Stimulated activated CD4-positive, alpha-beta T cell treated with anti-CD3 and anti-CD28 coated beads, TNF-alpha, amount 100 ng/mL, for 4 hours (primary cell): ENCODE measurements around the gene GRK1.
"Not testable (repeated sequence)": the region's sequence is repeated elsewhere in the genome, so short reads cannot be mapped to it uniquely, and the experiment has no call there.

ENCODE experiments used
- DNase-seq, 3 experiments: peaks; one replicate each; pipeline ENCODE4 v3.0.0-alpha.2; 2020; ENCODE audit warnings: low read depth in 3 of 3

Gene GRK1

DNA sequence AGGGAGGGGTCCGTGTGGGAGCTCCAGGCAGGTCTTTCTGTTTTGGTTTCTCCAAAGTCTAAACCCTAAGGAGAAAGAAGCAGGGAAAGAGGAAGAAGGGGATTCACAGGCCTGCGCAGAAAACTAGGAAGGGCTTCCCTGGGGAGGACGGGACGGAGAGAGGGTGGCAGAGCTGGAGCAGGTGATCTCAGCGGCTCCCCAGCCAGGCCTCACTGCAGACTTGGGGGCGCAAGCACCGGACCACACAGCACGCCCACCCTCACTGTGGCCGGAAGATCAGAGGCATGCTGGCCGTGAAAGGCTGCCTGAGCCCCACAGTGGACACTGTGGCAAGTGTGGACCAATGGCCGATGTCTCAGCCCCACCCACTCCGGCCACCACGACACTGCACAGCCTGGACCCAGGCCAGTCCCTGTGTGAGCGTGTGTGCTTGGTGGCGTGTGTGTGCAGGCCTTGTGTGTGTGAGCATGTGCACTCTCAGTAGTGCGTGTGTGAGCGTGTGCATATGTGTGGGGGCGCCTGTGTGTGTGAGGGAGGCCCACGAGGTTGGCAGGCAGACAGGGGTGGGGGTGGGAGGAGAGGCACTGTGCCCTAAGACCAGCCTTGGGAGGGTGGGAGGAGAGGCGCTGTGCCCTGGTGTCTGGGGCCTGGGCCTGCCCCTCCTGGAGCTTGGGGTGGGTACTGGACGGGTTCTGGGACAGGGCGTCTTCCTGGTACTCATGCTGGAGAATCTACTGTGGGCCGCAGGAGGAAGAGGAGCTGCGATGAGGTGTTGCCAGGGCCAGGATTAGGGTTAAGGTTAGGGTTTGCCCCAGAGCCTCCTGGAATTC lies 76.6 kb downstream of the GRK1 start:
- DNase-seq: no peak

DNA sequence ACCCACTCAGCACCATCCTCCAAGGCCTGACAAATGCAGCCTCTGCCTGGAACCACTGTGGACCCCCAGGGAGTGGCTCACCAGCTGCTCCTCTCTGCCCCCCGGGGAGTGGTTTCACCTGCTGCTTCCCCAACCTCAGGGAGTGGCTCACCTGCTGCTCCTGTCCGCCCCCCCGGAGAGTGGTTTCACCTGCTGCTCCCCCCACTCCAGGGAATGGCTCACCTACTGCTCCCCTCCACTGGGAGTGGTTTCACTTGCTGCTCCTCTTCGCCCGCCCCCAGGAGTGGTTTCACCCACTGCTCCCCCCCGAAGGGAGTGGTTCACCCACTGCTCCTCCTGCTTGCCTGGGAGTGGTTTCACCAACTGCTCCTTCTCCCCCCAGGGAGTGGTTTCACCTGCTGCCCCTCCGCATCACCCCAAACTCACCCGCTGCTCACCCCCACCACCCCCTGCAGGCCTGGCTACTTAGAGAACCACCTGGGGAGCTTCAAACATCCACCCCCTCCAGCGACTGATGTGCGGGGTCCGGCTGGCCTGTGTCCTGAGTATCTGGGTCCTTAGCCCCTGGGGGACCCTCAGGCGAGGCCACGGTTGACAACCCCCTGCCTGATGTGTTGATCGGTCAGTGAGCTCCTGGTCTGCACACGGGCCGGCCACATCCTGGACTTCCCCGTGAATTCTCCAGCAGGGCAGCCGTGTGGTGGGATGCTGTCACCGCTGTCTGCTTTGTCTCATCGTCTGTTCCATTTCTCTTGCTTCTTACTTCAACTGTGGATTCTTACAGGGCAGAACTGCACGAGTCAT lies 77.4 kb downstream of the GRK1 start:
- DNase-seq: no peak

- no peak for DNase-seq
Observed at GRCh38 chr13:113745059-113745458, 78.0 kb downstream of the GRK1 start.

DNA sequence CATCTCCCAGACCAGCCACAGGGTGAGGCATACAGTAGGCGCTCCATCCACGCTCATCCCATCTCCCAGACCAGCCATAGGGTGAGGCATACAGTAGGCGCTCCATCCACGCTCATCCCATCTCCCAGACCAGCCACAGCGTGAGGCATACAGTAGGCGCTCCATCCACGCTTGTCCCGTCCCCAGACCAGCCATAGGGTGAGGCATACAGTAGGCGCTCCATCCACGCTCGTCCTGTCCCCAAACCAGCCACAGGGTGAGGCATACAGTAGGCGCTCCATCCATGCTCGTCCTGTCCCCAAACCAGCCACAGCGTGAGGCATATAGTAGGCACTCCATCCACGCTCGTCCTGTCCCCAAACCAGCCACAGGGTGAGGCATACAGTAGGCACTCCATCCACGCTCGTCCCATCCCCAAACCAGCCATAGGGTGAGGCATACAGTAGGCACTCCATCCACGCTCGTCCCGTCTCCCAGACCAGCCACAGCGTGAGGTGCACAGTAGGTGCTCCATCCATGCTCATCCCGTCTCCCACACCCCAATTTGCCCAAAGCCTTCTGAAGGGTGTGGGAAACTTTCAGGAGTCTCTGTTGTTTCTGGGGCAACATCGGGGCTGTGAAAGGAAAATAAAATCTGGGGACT lies 78.6 kb downstream of the GRK1 start:
- DNase-seq: not testable (repeated sequence)

GRCh38 chr13:113746143-113746525 lies 79.1 kb downstream of the GRK1 start:
- no peak for DNase-seq

DNA sequence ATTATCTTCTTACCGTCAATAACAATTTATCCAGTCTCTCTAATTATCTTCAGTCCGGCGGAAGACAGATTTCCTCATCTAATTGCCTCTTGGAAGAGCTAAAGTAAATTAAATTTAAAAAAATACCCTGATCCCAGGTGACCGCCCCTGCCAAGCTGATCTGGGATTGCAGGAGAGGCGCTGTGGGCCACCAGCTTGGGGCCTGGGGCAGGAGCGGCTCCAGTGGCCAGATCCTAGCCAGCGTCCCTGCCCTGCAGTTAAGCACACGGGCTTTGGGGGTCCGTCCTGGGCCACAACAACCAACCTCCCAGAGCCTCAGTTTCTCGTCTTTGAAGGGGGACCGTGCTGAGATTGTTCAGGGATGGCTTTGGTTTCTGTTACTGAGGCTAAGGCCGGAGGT lies 79.7 kb downstream of the GRK1 start:
- DNase-seq: no peak

DNA sequence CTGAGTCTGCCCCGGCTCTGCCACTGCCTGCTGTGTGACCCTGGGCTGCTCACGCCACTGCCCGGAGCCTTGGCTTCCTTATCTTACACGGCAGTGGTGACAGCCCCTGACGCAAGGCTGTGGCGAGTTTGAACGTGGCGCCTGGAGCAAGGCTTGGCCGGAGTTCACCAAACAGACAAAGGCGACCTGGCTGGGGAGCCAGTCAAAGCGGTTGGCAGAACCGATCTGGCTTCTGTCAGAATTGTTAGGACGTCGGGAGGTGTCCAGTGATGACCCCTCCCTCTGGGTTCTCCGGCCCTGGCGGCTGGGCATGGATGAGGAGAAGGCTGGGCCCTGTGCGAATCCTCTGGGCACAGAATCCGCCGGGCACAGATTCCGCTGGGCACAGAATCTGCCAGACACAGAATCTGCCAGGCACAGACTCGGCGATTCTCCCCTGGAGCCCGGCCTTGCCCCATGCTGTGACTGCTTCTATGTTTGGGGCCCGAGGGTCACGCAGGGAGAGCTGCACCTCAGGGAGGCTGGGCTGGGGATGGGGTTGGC lies 80.3 kb downstream of the GRK1 start:
- no peak for DNase-seq

GRCh38 chr13:113748101-113748861 lies 81.3 kb downstream of the GRK1 start:
- no peak for DNase-seq

DNA sequence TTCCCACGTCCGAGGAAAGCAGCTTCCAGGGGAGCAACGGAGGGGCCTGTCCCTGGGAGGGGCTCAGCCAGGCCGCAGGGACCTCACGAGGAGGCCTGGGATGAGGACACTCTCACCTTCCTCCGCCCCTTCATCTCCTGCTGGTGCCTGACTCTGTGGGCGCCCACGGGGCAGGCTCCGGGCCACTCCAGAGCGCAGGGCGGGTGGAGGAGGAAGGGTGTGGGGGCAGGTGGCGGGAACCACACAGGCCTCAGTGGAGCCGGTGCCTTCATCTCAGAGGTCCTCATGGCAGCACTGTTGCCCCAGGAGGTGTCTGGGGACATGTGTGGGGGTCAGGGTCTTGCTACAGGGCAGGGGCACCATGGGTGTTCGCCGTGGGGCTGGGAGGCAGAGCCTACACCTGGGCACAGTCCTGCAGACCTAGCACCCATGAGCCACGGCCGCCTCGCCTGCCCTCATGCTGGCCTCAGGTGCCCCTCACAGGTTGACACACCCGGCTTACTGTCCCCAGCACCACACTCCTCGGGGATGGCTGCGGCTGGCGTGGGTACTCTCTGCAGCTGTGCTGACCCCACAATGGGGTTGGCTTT lies 81.9 kb downstream of the GRK1 start:
- DNase-seq: no peak

DNA sequence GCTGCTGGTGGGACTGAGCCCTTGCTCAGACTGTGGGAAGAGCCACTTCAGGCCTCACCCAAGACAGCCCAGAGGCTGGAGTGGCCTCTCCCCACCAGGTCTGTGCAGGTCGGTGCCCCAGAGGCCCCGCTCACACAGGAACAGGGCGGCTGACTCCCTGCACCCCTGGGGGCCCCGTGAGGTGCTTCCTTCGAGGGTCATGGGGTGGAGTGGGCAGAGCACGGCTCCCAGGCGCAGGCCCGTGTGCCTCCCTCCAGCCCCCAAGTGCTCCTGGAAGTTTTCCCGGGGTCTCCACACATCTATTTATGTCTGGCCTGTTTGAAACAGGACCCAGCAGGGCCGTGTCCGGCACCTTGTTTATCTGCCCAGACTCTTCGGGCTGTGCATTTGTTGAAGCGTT lies 82.5 kb downstream of the GRK1 start:
- DNase-seq: no peak

DNA sequence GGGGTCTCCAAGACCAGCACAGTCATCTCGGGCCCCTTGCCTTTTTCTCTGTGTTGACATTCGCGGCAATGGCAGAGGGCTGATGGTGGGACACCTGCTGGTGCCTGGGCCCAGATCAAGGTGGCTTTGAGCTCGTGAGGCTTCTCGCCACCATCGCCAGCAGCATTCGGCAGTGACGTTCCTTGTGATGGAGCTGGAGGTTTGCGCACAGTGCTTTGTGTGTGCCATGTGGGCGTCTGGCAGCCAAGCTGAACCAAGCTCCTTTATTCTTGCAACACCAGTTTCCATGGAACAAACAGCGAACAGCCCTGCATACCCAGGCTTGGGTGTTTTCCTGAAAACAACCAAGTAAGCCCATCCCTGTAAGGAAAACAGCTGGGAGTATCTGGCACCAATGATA lies 82.9 kb downstream of the GRK1 start:
- no peak for DNase-seq

GRCh38 chr13:113750554-113751399 lies 83.8 kb downstream of the GRK1 start:
- no peak for DNase-seq

DNA sequence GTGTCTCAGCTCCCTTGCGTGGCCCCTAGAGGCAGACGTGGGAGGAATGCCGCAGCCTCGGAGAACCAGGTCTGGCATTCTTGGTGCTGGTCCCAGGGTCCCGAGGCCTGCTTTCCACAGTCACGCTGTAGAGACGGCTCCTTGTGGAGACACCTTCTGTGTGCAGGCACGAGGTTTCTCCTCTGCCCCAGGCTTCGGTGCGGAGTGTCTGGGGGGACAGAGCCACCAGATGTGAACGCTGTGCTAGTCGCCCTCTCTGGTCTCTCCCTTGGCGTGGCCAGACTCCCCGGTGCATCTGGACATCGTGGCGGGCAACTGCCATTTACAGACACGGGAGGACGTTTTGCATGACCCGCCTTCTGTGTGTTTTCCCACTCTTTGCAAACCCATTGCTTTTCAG lies 84.5 kb downstream of the GRK1 start:
- no peak for DNase-seq

- not testable (repeated sequence) for DNase-seq
Observed at GRCh38 chr13:113752211-113752986, 85.4 kb downstream of the GRK1 start.

DNA sequence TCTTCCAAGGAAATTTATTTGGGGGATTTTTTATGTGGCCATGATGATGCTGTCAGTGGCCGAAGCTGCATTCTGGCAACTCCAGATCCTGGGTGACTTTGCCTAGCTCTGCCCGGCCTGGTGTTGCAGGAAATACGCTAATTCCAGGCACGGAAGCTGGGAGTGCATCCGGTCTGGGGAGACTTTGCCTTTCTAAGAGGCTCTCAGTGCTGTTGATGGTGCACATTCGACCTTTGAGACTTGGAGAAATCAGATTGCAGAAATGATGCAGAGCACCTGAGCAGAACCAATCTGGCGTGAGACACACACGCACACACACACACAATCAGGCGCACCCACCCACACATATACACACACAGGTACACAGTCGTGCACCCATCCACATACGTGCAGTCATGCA lies 86.2 kb downstream of the GRK1 start:
- no peak for DNase-seq

- no peak for DNase-seq
Observed at GRCh38 chr13:113754242-113754641, 87.2 kb downstream of the GRK1 start.

DNA sequence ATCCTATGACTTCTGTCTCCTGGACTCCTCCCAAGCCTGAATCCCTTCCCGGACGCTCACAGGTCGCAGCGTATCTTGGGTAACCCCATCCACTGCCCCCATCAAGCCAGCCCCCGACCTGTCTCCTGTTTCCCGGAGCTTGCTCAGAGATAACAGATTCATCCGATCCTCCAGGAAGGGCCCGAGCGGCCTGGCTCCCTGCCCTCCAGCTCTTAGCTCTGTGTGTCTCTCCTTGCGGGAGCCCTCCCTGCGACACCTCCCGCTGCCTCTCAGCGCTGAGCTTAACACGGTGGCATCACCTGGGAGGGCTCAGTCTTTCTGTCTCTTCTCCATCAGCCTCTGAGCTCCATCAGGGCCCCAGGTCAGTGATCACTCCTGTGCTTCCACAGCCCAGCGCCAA lies 87.7 kb downstream of the GRK1 start:
- DNase-seq: no peak

GRCh38 chr13:113756441-113757097 lies 89.5 kb downstream of the GRK1 start:
- no peak for DNase-seq
